ENCODE data around the gene ACYP2.

DNA sequence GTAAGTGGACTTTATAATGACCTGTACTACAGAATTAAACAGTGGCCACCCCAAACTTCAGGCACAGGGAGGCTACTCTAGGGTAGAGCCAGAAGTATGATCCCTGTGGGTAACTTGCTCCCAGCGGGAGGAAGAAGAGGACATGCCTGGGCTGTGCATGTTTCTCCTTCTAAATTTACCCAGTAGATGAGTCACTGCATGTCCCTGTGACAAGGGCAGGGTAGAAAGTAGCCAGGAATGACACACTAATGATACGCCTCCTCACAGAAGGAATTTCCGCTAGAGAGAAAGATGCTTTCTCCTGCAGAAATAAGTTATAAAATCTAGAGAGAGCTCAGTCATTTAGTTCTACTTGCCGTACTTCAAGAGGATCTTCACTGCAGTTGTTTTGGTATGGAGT is 7.5 kb downstream of the ACYP2 start:
- TF ChIP-seq, protein P1, sequence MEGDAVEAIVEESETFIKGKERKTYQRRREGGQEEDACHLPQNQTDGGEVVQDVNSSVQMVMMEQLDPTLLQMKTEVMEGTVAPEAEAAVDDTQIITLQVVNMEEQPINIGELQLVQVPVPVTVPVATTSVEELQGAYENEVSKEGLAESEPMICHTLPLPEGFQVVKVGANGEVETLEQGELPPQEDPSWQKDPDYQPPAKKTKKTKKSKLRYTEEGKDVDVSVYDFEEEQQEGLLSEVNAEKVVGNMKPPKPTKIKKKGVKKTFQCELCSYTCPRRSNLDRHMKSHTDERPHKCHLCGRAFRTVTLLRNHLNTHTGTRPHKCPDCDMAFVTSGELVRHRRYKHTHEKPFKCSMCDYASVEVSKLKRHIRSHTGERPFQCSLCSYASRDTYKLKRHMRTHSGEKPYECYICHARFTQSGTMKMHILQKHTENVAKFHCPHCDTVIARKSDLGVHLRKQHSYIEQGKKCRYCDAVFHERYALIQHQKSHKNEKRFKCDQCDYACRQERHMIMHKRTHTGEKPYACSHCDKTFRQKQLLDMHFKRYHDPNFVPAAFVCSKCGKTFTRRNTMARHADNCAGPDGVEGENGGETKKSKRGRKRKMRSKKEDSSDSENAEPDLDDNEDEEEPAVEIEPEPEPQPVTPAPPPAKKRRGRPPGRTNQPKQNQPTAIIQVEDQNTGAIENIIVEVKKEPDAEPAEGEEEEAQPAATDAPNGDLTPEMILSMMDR (conservative IDR thresholded peaks at IDR 0.05): no peak
- TF ChIP-seq ZFX (IDR thresholded peaks at IDR 0.05): no peak

Data from C4-2B (cell line).